K562 (cell line): ENCODE results near the gene ALOX12. TPM values are rescaled to one million over a fixed set of nuclear protein-coding genes. Genes with fewer than 3 reads are reported as not detected.

Experiments used
- ARID1B ChIP-seq: fragments of 450-650 bp; IDR thresholded peaks from 2 replicates; pipeline ENCODE4 v1.6.1; 2016; ENCODE audit warnings: antibody characterized with exemption, mild to moderate bottlenecking, inconsistent platforms
- ARID2 ChIP-seq: fragments of 450-650 bp; IDR thresholded peaks from 2 replicates; pipeline ENCODE4 v1.6.1; 2017; ENCODE audit warnings: antibody characterized with exemption, mild to moderate bottlenecking
- CHD1 ChIP-seq: fragments of 200-600 bp; sonication (generic); IDR thresholded peaks from one replicate; pipeline ENCODE4 v1.6.1; 2012; ENCODE audit warnings: mild to moderate bottlenecking, moderate library complexity, low read length, inconsistent platforms
- CXXC5 ChIP-seq: fragments of 250-450 bp; sonication (Bioruptor Pico); IDR thresholded peaks from 2 replicates; pipeline ENCODE4 v1.8.0; 2022; ENCODE audit warnings: inconsistent platforms, mild to moderate bottlenecking, moderate library complexity
- E2F4 ChIP-seq: sonication (generic); formaldehyde crosslinking; IDR thresholded peaks from 2 replicates; pipeline ENCODE4 v1.8.0; 2022; ENCODE audit warnings: mild to moderate bottlenecking, low read depth, missing genetic modification reagents
- GABPB1 ChIP-seq: sonication (generic); formaldehyde crosslinking; IDR thresholded peaks from 2 replicates; pipeline ENCODE4 v1.8.0; 2022; ENCODE audit warnings: mild to moderate bottlenecking, missing genetic modification reagents
- HDAC6 ChIP-seq: IDR thresholded peaks from 2 replicates; pipeline ENCODE4 v1.6.1; 2012; ENCODE audit warnings: low read depth, mild to moderate bottlenecking, control low read depth, inconsistent platforms, low read length, moderate library complexity
- IRF9 ChIP-seq: fragments of 450-650 bp; IDR thresholded peaks from 2 replicates; pipeline ENCODE4 v1.6.1; 2016; ENCODE audit warnings: missing biosample characterization, missing genetic modification characterization
- KAT8 ChIP-seq: fragments of 450-650 bp; IDR thresholded peaks from 2 replicates; pipeline ENCODE4 v1.6.1; 2016; ENCODE audit warnings: low read depth, mild to moderate bottlenecking
- L3MBTL2 ChIP-seq: fragments of 450-650 bp; IDR thresholded peaks from 2 replicates; pipeline ENCODE4 v1.6.1; 2016; ENCODE audit warnings: mild to moderate bottlenecking, moderate library complexity
- MXI1 ChIP-seq: IDR thresholded peaks from 2 replicates; pipeline ENCODE4 v1.6.1; 2011; ENCODE audit warnings: low read depth, mild to moderate bottlenecking, improper control_type of control experiment, low read length
- NCOA6 ChIP-seq: fragments of 450-650 bp; IDR thresholded peaks from 2 replicates; pipeline ENCODE4 v1.6.1; 2017; ENCODE audit warnings: mild to moderate bottlenecking
- PATZ1 ChIP-seq: fragments of 250-450 bp; sonication (Bioruptor Pico); IDR thresholded peaks from 2 replicates; pipeline ENCODE4 v1.5.0; 2020; ENCODE audit warnings: mild to moderate bottlenecking, borderline replicate concordance
- POLR3G ChIP-seq: IDR thresholded peaks from 2 replicates; pipeline ENCODE4 v1.6.1; 2011; ENCODE audit not compliant: insufficient read length, insufficient replicate concordance; ENCODE audit errors: extremely low read depth
- SLC30A9 ChIP-seq: fragments of 250-450 bp; sonication (Bioruptor Pico); IDR thresholded peaks from 2 replicates; pipeline ENCODE4 v1.8.0; 2022; ENCODE audit warnings: mild to moderate bottlenecking, moderate library complexity
- SRF ChIP-seq, 2 experiments: fragments of 250-450, 450-650 bp in 1 of 2; sonication (Bioruptor Pico) in 1 of 2; sonication (generic) in 1 of 2; formaldehyde crosslinking; IDR thresholded peaks; 2 replicates each; pipeline versions ENCODE4 v1.5.0 to v1.5.1; 2020 to 2022; ENCODE audit warnings: mild to moderate bottlenecking in 1 of 2, missing genetic modification reagents in 1 of 2
- TFAM ChIP-seq: fragments of 250-450 bp; sonication (Bioruptor Pico); conservative IDR thresholded peaks from 2 replicates; pipeline ENCODE4 v1.5.0; 2021; ENCODE audit warnings: mild to moderate bottlenecking, moderate library complexity
- THAP7 ChIP-seq: fragments of 250-450 bp; sonication (Bioruptor Pico); IDR thresholded peaks from 2 replicates; pipeline ENCODE4 v1.5.0; 2021
- TSC22D4 ChIP-seq: fragments of 450-650 bp; IDR thresholded peaks from 2 replicates; pipeline ENCODE4 v1.6.1; 2016; ENCODE audit warnings: missing genetic modification characterization, missing biosample characterization, control low read depth
- ZBTB17 ChIP-seq: fragments of 450-650 bp; formaldehyde crosslinking; IDR thresholded peaks from 2 replicates; pipeline ENCODE4 v1.4.0; 2020; ENCODE audit warnings: mild to moderate bottlenecking
- ZNF121 ChIP-seq: sonication (generic); formaldehyde crosslinking; conservative IDR thresholded peaks from 2 replicates; pipeline ENCODE4 v1.8.0; 2022; ENCODE audit warnings: missing genetic modification reagents
- ZNF165 ChIP-seq: fragments of 250-450 bp; sonication (Bioruptor Pico); IDR thresholded peaks from 2 replicates; pipeline ENCODE4 v1.4.0; 2020; ENCODE audit warnings: borderline replicate concordance
- ZNF584 ChIP-seq: fragments of 200-800 bp; sonication (Bioruptor generic); IDR thresholded peaks from 2 replicates; pipeline ENCODE4 v1.6.1; 2016; ENCODE audit warnings: low read depth, mild to moderate bottlenecking, missing genetic modification characterization, missing compliant biosample characterization
- polyA plus RNA-seq, 8 experiments: library from polyadenylated mRNA; depleted of rRNA in 4 of 8; stranded (reverse) in 5 of 8; unstranded in 3 of 8; fragments of >200 nt; fragmentation: Nextera tagmentation in 2 of 8; fragmentation: Illumina TruSeq in 1 of 8; extraction: Ambion mirVana in 2 of 8; extraction: Trizol in 1 of 8; gene quantifications; 2 replicates each; pipeline versions ENCODE4 v1.2.1 to v1.2.3, GENCODE V29; 2011 to 2014; ENCODE audit warnings: inconsistent platforms in 1 of 8, missing spikeins in 1 of 8
- total RNA-seq, 7 experiments: library from RNA; depleted of rRNA in 6 of 7; stranded (reverse); fragments of >200 nt in 6 of 7; fragmentation: Illumina TruSeq in 2 of 7; extraction: Trizol in 2 of 7; gene quantifications; 2 replicates each; pipeline versions ENCODE4 v1.2.1 to v1.2.3, GENCODE V29; 2011 to 2021; ENCODE audit warnings: low replicate concordance in 1 of 7

ALOX12 gene
- total and polyA plus RNA-seq, 9 of the 15 experiments (the other 6 are each of a cell fraction or from before 2014, with no cell fraction given) = 0.09 to 1.1 (median 0.47) TPM; not detected in 1

- TF ChIP-seq PATZ1 = no peak
- no peak for TF ChIP-seq TSC22D4 (tag)
- TF ChIP-seq ZNF121 = no peak
- no peak; the same call in 1 of the 2 replicates for TF ChIP-seq ZNF584
- no peak for TF ChIP-seq POLR3G
- TF ChIP-seq ARID1B = peak; percentile 91
- TF ChIP-seq ZNF165 (CRISPR knock-in tag) = no peak
- TF ChIP-seq SRF (CRISPR knock-in tag; IDR thresholded peaks at IDR 0.05) = no peak
- TF ChIP-seq L3MBTL2 = peak; percentile 75
- no peak for TF ChIP-seq ARID2
- TF ChIP-seq THAP7 = no peak
- TF ChIP-seq CXXC5 (CRISPR knock-in tag) = peak; percentile 31; the same call in 1 of the 2 replicates
- TF ChIP-seq MXI1 = no peak
- no peak for TF ChIP-seq SLC30A9 (CRISPR knock-in tag)
- TF ChIP-seq GABPB1 (CRISPR knock-in tag) = no peak
- TF ChIP-seq NCOA6 = no peak
- no peak for TF ChIP-seq HDAC6
- TF ChIP-seq KAT8 = no peak
- TF ChIP-seq E2F4 = no peak
- TF ChIP-seq TFAM (CRISPR knock-in tag) = no peak
- no peak for TF ChIP-seq ZBTB17 (CRISPR knock-in tag)
- TF ChIP-seq CHD1 = no peak
- TF ChIP-seq IRF9 (tag) = no peak
Observed at GRCh38 chr17:6998855-6999508, 3.1 kb downstream of the ALOX12 start (continued).
